GM20431 (cell line): ENCODE measurements around the gene ICE1.

Experiments used
- in situ Hi-C: fragments of 300-500 bp; cut with MseI, MboI; formaldehyde crosslinking; loops from one replicate; pipeline ENCODE4 v1.15.0; 2020; ENCODE audit warnings: low sequenced_read_pairs; ENCODE audit not compliant: unreplicated experiment

Gene ICE1

GRCh38 chr5:5522336-5522735 lies 99.9 kb downstream of the ICE1 start:
- in situ Hi-C loops = no loop called here

GRCh38 chr5:5523066-5523505 lies 100.6 kb downstream of the ICE1 start:
- in situ Hi-C loops = no loop called here

GRCh38 chr5:5524327-5524726 lies 101.8 kb downstream of the ICE1 start:
- in situ Hi-C loops = no loop called here

GRCh38 chr5:5531371-5531770 lies 108.9 kb downstream of the ICE1 start:
- in situ Hi-C loops = no loop called here

GRCh38 chr5:5532306-5533076 lies 110.0 kb downstream of the ICE1 start:
- in situ Hi-C loops = no loop called here

- in situ Hi-C loops = no loop called here
Measured at GRCh38 chr5:5533927-5534326, 111.5 kb downstream of the ICE1 start.

GRCh38 chr5:5534333-5534732 lies 111.9 kb downstream of the ICE1 start:
- in situ Hi-C loops = no loop called here

GRCh38 chr5:5536871-5537270 lies 114.4 kb downstream of the ICE1 start:
- in situ Hi-C loops = no loop called here

- in situ Hi-C loops = no loop called here
Measured at GRCh38 chr5:5537426-5537825, 114.9 kb downstream of the ICE1 start.

GRCh38 chr5:5539590-5539989 lies 117.1 kb downstream of the ICE1 start:
- in situ Hi-C loops = no loop called here
